MM.1S (cell line): ENCODE measurements around the gene GPR137.

Experiments used
- CTCF ChIP-seq: fragments of 300-600 bp; sonication (generic); IDR thresholded peaks from 2 replicates; pipeline ENCODE4 v1.5.1; 2016; ENCODE audit warnings: antibody characterized with exemption, low read length, mixed read lengths
- EZH2 ChIP-seq: fragments of 300-600 bp; sonication (generic); optimal IDR thresholded peaks from 2 replicates; pipeline ENCODE3; 2017; ENCODE audit warnings: low read depth, mild to moderate bottlenecking, antibody characterized with exemption, low read length, mixed read lengths
- EZH2phosphoT487 ChIP-seq: fragments of 300-600 bp; sonication (generic); IDR thresholded peaks from 2 replicates; pipeline ENCODE4 v1.6.1; 2018; ENCODE audit warnings: antibody characterized with exemption, low read length

- TF ChIP-seq CTCF: no peak
- no peak for TF ChIP-seq EZH2
- no peak for TF ChIP-seq EZH2phosphoT487
Measured at GRCh38 chr11:64254326-64254725, 31.3 kb upstream of the GPR137 start.
